Calu3 (cell line): Measurements from ENCODE around the gene SYT7. TPM values are rescaled to one million over a fixed set of nuclear protein-coding genes. Genes with fewer than 3 reads are reported as not detected.

Experiments used
- BruUV-seq: library from RNA; stranded (reverse); fragments of 400-500 nt; replicated peaks from 2 replicates; lab custom pipeline; 2021; lab: Mats Ljungman, UMichigan
- CTCF ChIA-PET: fragments of 300-600 bp; sonication (Branson Sonifier 250); formaldehyde crosslinking; loops from one replicate; lab custom pipeline; 2022; ENCODE audit warnings: antibody characterized with exemption; lab: Charles Lee
- DNase-seq: peaks from one replicate; pipeline ENCODE4 v3.0.0; 2022
- H3K27ac Mint-ChIP-seq: one replicate; pipeline ENCODE4 v1.8.0; 2022; ENCODE audit warnings: mixed read lengths; ENCODE audit not compliant: unreplicated experiment
- H3K27me3 Mint-ChIP-seq: one replicate; pipeline ENCODE4 v1.8.0; 2022; ENCODE audit warnings: mixed read lengths; ENCODE audit not compliant: unreplicated experiment
- H3K36me3 Mint-ChIP-seq: one replicate; pipeline ENCODE4 v1.8.0; 2022; ENCODE audit warnings: mild to moderate bottlenecking, moderate library complexity, mixed read lengths; ENCODE audit not compliant: insufficient read depth, unreplicated experiment
- H3K4me1 Mint-ChIP-seq: one replicate; pipeline ENCODE4 v1.8.0; 2022; ENCODE audit warnings: mild to moderate bottlenecking, low read depth, mixed read lengths; ENCODE audit not compliant: unreplicated experiment
- H3K4me3 Mint-ChIP-seq: one replicate; pipeline ENCODE4 v1.8.0; 2022; ENCODE audit warnings: mild to moderate bottlenecking, low read depth, moderate library complexity, mixed read lengths; ENCODE audit not compliant: unreplicated experiment
- H3K9me3 Mint-ChIP-seq: one replicate; pipeline ENCODE4 v1.8.0; 2022; ENCODE audit warnings: low read depth, mixed read lengths; ENCODE audit not compliant: unreplicated experiment
- CTCF ChIP-seq: fragments of 200-600 bp; IDR thresholded peaks from one replicate; pipeline ENCODE4 v1.8.0; 2022; ENCODE audit warnings: antibody characterized with exemption; ENCODE audit not compliant: unreplicated experiment
- intact Hi-C: fragments of 100-400 bp; cut with micrococcal nuclease; formaldehyde crosslinking; loops from one replicate; pipeline ENCODE4 v1.10.0; 2022; ENCODE audit not compliant: unreplicated experiment
- total RNA-seq: library from RNA; stranded (reverse); gene quantifications from 2 replicates; pipeline ENCODE4 v1.2.3, GENCODE V29; 2022

SYT7 gene
- total RNA-seq, 1 experiment from 2014 or later: 4.4 TPM

- peaks cover 82% of the 10 kb centered on the region for H3K27me3 Mint-ChIP-seq
- no TSS peak for BruUV-seq
- H3K9me3 Mint-ChIP-seq: no peaks in the 10 kb centered on the region
- no peak within 1 kb of the TSS for H3K27ac Mint-ChIP-seq
- DNase-seq: peak; percentile 49
- intact Hi-C loops: no loop called here
- CTCF ChIA-PET: interaction anchor here (1.1 to 1.6 kb wide), 3 partner anchors 8 to 130 kb away, joined by 3 to 7 read pairs (median 5); no protein-coding TSS in a partner anchor
- H3K4me3 Mint-ChIP-seq: peak within 1 kb of the TSS; percentile 54
- no peak for TF ChIP-seq CTCF
- peaks cover 11% of the 10 kb centered on the region for H3K4me1 Mint-ChIP-seq
- H3K36me3 Mint-ChIP-seq: no peaks in the 10 kb centered on the region
These were observed 72.7 kb downstream of the SYT7 start, which contains the start of gene LRRC10B for GRCh38 chr11:61507962-61508861. Gene LRRC10B (plus strand): TSS chr11:61508749. CDS start chr11:61508999, 250 bp downstream.

GRCh38 chr11:61507012-61507768, 73.7 kb downstream of the SYT7 start:
- intact Hi-C loops: no loop called here
- H3K36me3 Mint-ChIP-seq: no peaks in the 10 kb centered on the region
- DNase-seq: no peak
- peaks cover 72% of the 10 kb centered on the region for H3K27me3 Mint-ChIP-seq
- CTCF ChIA-PET: interaction anchor here (1.1 to 1.6 kb wide), 3 partner anchors 9 to 131 kb away, joined by 3 to 7 read pairs (median 5); no protein-coding TSS in a partner anchor
- no peak overlapping the region for H3K4me3 Mint-ChIP-seq
- BruUV-seq: no TSS peak
- H3K4me1 Mint-ChIP-seq: peaks cover 1% of the 10 kb centered on the region
- TF ChIP-seq CTCF: no peak
- H3K27ac Mint-ChIP-seq: no peak overlapping the region
- H3K9me3 Mint-ChIP-seq: no peaks in the 10 kb centered on the region

- H3K27me3 Mint-ChIP-seq: peaks cover 57% of the 10 kb centered on the region
- no peaks in the 10 kb centered on the region for H3K9me3 Mint-ChIP-seq
- H3K36me3 Mint-ChIP-seq: no peaks in the 10 kb centered on the region
- intact Hi-C loops: no loop called here
- CTCF ChIA-PET: interaction anchor here (0.6 kb wide), 1 partner anchor 39 kb away, joined by 4 read pairs; no protein-coding TSS in a partner anchor
- H3K4me3 Mint-ChIP-seq: no peak overlapping the region
- H3K4me1 Mint-ChIP-seq: no peaks in the 10 kb centered on the region
- TF ChIP-seq CTCF: no peak
- H3K27ac Mint-ChIP-seq: no peak overlapping the region
- no TSS peak for BruUV-seq
- no peak for DNase-seq
These were observed 75.2 kb downstream of the SYT7 start for GRCh38 chr11:61505640-61506155.

- no TSS peak for BruUV-seq
- Mint-ChIP-seq H3K36me3 (no peaks in the 10 kb centered on the region), H3K4me1 (no peaks in the 10 kb centered on the region), H3K27ac (no peak overlapping the region), H3K9me3 (no peaks in the 10 kb centered on the region), H3K4me3 (no peak overlapping the region), H3K27me3 (peaks cover 51% of the 10 kb centered on the region)
- CTCF ChIA-PET: no interaction called here
- intact Hi-C loops: no loop called here
- no peak for DNase-seq
- TF ChIP-seq CTCF: no peak
These were observed 75.8 kb downstream of the SYT7 start for GRCh38 chr11:61505106-61505505.
